ENCODE results near the gene ACAP1.

GRCh38 chr17:7355053-7355452 lies 18.7 kb downstream of the ACAP1 start, which contains the start of gene TMEM95:
- TF ChIP-seq CTCF (IDR thresholded peaks at IDR 0.05; ENCODE audit: insufficient read depth, low read depth, low read length): no peak
- TF ChIP-seq EZH2 (IDR thresholded peaks at IDR 0.05; ENCODE audit: insufficient read depth, low read length): no peak
